HepG2 (cell line): ENCODE results near the gene GRB2. TPM values are rescaled to one million over a fixed set of nuclear protein-coding genes. Genes with fewer than 3 reads are reported as not detected.

Experiments
- CEBPB ChIP-seq: IDR thresholded peaks from 2 replicates; pipeline ENCODE4 v1.6.1; 2011; ENCODE audit warnings: low read depth, low read length, improper control_type of control experiment, borderline replicate concordance
- POLR2AphosphoS5 ChIP-seq: IDR thresholded peaks from 2 replicates; pipeline ENCODE4 v1.6.1; 2012; ENCODE audit warnings: low read depth, low read length
- PRMT3 ChIP-seq: sonication (generic); formaldehyde crosslinking; IDR thresholded peaks from 2 replicates; pipeline ENCODE4 v1.8.1; 2022; ENCODE audit warnings: low read depth, mild to moderate bottlenecking, moderate library complexity, missing genetic modification reagents, borderline replicate concordance
- SMAD1 ChIP-seq: sonication (generic); formaldehyde crosslinking; IDR thresholded peaks from 2 replicates; pipeline ENCODE4 v1.4.0; 2020; ENCODE audit warnings: missing genetic modification reagents, low read depth, mild to moderate bottlenecking, borderline replicate concordance
- SNAI1 ChIP-seq: sonication (generic); formaldehyde crosslinking; IDR thresholded peaks from 2 replicates; pipeline ENCODE4 v1.5.0; 2020; ENCODE audit warnings: mild to moderate bottlenecking, missing genetic modification reagents, borderline replicate concordance
- TARDBP ChIP-seq: sonication (generic); formaldehyde crosslinking; IDR thresholded peaks from 2 replicates; pipeline ENCODE4 v1.8.0; 2022; ENCODE audit warnings: mild to moderate bottlenecking, missing genetic modification reagents
- TRIM24 ChIP-seq: sonication (generic); formaldehyde crosslinking; IDR thresholded peaks from 2 replicates; pipeline ENCODE4 v1.8.0; 2022; ENCODE audit warnings: mild to moderate bottlenecking, missing genetic modification reagents
- TSC22D2 ChIP-seq: sonication (generic); formaldehyde crosslinking; IDR thresholded peaks from 2 replicates; pipeline ENCODE4 v1.5.1; 2020; ENCODE audit warnings: missing genetic modification reagents, mild to moderate bottlenecking, borderline replicate concordance
- ZBTB20 ChIP-seq: sonication (generic); formaldehyde crosslinking; IDR thresholded peaks from 2 replicates; pipeline ENCODE4 v1.8.1; 2023; ENCODE audit warnings: missing genetic modification reagents, low read depth, mild to moderate bottlenecking, borderline replicate concordance
- ZNF331 ChIP-seq: sonication (generic); formaldehyde crosslinking; IDR thresholded peaks from 2 replicates; pipeline ENCODE4 v1.4.0; 2020; ENCODE audit warnings: missing genetic modification reagents
- ZNF543 ChIP-seq: sonication (generic); formaldehyde crosslinking; IDR thresholded peaks from 2 replicates; pipeline ENCODE4 v1.4.0; 2020; ENCODE audit warnings: mild to moderate bottlenecking, missing genetic modification reagents
- ZSCAN22 ChIP-seq: sonication (generic); formaldehyde crosslinking; IDR thresholded peaks from 2 replicates; pipeline ENCODE4 v1.4.0; 2020; ENCODE audit warnings: mild to moderate bottlenecking, missing genetic modification reagents
- polyA plus RNA-seq, 8 experiments: library from polyadenylated mRNA; depleted of rRNA in 3 of 8; stranded (reverse) in 7 of 8; unstranded in 1 of 8; fragments of >200 nt; fragmentation: Illumina TruSeq in 4 of 8; extraction: Trizol in 4 of 8; gene quantifications; 2 replicates each; pipeline versions ENCODE4 v1.2.1 to v1.2.3, GENCODE V29; 2011 to 2016; ENCODE audit warnings: low read depth in 4 of 8, missing spikeins in 1 of 8, mixed read lengths in 1 of 8; ENCODE audit not compliant: insufficient read depth in 1 of 8
- total RNA-seq, 5 experiments: library from RNA; depleted of rRNA; stranded (reverse); fragments of >200 nt; fragmentation: Illumina TruSeq; extraction: Trizol; gene quantifications; 2 replicates each; pipeline ENCODE4 v1.2.3, GENCODE V29; 2016; ENCODE audit warnings: low read depth in 1 of 5
- TF ChIP-seq, protein P1 (sequence below): sonication (generic); formaldehyde crosslinking; IDR thresholded peaks from 2 replicates; pipeline ENCODE4; 2020; ENCODE audit warnings: missing genetic modification reagents, mild to moderate bottlenecking, borderline replicate concordance
- TF ChIP-seq, protein P2 (sequence below): sonication (generic); formaldehyde crosslinking; IDR thresholded peaks from 2 replicates; pipeline ENCODE4 v1.4.0; 2020; ENCODE audit warnings: missing genetic modification reagents, mild to moderate bottlenecking, borderline replicate concordance
- TF ChIP-seq, protein P3 (sequence below): sonication (generic); formaldehyde crosslinking; IDR thresholded peaks from 2 replicates; pipeline ENCODE4 v1.4.0; 2020; ENCODE audit warnings: missing genetic modification reagents
- TF ChIP-seq, protein P4 (sequence below): IDR thresholded peaks from 2 replicates; pipeline ENCODE4 v1.6.1; 2018; ENCODE audit warnings: missing genetic modification reagents, mild to moderate bottlenecking, missing compliant biosample characterization
- TF ChIP-seq, protein P5 (sequence below): sonication (generic); formaldehyde crosslinking; IDR thresholded peaks from 2 replicates; pipeline ENCODE4 v1.4.0; 2020; ENCODE audit warnings: mild to moderate bottlenecking, missing genetic modification reagents

The GRB2 gene
- total and polyA plus RNA-seq, 2 of the 13 experiments (the other 11 are each of a cell fraction or from before 2014, with no cell fraction given), result 84.6 to 92.3 TPM

DNA sequence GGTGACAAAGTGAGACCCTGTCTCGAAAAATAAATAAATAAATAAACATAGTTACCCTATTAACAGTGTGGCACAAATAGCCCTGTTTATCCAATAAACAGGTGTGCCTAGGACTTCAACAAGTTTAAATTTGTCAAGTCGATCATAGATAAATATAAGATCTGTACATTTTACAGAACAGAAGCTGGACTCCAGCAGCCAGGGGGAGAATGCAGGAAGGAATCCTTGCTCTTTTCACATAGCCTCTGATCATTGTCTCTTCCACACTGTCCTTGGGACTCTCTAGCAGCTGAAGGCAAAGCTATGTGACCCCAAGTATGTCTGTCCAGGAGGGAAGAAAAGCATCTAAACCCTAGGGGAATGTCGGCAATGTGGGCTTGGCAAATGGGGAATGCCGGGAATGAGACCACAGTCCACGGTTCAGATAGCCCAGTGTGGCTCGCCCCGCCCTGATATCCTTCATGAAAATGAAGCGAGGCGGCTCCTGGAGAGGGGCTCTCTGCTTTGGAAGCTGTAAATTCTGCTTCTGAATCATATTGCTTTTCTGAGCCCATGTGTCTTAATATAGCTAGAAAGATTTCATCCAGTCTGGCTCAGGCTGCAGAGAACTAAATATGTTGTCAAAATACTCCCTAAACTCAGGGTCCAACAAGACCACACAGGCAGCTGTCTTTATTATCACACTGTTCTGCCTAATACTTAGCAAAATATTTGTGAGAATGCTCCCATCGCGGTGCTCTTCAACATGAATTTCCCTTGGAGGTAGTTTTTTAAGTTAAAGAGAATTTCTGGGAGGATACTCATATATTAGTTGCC lies 24.9 kb upstream of the GRB2 start (continued):
- TF ChIP-seq, protein P1, sequence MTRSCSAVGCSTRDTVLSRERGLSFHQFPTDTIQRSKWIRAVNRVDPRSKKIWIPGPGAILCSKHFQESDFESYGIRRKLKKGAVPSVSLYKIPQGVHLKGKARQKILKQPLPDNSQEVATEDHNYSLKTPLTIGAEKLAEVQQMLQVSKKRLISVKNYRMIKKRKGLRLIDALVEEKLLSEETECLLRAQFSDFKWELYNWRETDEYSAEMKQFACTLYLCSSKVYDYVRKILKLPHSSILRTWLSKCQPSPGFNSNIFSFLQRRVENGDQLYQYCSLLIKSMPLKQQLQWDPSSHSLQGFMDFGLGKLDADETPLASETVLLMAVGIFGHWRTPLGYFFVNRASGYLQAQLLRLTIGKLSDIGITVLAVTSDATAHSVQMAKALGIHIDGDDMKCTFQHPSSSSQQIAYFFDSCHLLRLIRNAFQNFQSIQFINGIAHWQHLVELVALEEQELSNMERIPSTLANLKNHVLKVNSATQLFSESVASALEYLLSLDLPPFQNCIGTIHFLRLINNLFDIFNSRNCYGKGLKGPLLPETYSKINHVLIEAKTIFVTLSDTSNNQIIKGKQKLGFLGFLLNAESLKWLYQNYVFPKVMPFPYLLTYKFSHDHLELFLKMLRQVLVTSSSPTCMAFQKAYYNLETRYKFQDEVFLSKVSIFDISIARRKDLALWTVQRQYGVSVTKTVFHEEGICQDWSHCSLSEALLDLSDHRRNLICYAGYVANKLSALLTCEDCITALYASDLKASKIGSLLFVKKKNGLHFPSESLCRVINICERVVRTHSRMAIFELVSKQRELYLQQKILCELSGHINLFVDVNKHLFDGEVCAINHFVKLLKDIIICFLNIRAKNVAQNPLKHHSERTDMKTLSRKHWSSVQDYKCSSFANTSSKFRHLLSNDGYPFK, result no peak
- TF ChIP-seq ZBTB20 (CRISPR knock-in tag), result peak; percentile 63; the same call in 1 of the 2 replicates
- no peak for TF ChIP-seq TRIM24 (CRISPR knock-in tag)
- TF ChIP-seq CEBPB, result no peak
- TF ChIP-seq, protein P2, sequence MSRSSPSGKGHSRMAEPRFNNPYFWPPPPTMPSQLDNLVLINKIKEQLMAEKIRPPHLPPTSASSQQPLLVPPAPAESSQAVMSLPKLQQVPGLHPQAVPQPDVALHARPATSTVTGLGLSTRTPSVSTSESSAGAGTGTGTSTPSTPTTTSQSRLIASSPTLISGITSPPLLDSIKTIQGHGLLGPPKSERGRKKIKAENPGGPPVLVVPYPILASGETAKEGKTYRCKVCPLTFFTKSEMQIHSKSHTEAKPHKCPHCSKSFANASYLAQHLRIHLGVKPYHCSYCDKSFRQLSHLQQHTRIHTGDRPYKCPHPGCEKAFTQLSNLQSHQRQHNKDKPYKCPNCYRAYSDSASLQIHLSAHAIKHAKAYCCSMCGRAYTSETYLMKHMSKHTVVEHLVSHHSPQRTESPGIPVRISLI (CRISPR knock-in tag), result no peak; the same call in 1 of the 2 replicates
- TF ChIP-seq, protein P3, sequence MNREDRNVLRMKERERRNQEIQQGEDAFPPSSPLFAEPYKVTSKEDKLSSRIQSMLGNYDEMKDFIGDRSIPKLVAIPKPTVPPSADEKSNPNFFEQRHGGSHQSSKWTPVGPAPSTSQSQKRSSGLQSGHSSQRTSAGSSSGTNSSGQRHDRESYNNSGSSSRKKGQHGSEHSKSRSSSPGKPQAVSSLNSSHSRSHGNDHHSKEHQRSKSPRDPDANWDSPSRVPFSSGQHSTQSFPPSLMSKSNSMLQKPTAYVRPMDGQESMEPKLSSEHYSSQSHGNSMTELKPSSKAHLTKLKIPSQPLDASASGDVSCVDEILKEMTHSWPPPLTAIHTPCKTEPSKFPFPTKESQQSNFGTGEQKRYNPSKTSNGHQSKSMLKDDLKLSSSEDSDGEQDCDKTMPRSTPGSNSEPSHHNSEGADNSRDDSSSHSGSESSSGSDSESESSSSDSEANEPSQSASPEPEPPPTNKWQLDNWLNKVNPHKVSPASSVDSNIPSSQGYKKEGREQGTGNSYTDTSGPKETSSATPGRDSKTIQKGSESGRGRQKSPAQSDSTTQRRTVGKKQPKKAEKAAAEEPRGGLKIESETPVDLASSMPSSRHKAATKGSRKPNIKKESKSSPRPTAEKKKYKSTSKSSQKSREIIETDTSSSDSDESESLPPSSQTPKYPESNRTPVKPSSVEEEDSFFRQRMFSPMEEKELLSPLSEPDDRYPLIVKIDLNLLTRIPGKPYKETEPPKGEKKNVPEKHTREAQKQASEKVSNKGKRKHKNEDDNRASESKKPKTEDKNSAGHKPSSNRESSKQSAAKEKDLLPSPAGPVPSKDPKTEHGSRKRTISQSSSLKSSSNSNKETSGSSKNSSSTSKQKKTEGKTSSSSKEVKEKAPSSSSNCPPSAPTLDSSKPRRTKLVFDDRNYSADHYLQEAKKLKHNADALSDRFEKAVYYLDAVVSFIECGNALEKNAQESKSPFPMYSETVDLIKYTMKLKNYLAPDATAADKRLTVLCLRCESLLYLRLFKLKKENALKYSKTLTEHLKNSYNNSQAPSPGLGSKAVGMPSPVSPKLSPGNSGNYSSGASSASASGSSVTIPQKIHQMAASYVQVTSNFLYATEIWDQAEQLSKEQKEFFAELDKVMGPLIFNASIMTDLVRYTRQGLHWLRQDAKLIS (CRISPR knock-in tag), result no peak
- no peak for TF ChIP-seq TSC22D2 (CRISPR knock-in tag)
- no peak for TF ChIP-seq PRMT3
- TF ChIP-seq ZNF543, result no peak
- TF ChIP-seq, protein P4, sequence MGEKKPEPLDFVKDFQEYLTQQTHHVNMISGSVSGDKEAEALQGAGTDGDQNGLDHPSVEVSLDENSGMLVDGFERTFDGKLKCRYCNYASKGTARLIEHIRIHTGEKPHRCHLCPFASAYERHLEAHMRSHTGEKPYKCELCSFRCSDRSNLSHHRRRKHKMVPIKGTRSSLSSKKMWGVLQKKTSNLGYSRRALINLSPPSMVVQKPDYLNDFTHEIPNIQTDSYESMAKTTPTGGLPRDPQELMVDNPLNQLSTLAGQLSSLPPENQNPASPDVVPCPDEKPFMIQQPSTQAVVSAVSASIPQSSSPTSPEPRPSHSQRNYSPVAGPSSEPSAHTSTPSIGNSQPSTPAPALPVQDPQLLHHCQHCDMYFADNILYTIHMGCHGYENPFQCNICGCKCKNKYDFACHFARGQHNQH (CRISPR knock-in tag), result no peak
- TF ChIP-seq, protein P5, sequence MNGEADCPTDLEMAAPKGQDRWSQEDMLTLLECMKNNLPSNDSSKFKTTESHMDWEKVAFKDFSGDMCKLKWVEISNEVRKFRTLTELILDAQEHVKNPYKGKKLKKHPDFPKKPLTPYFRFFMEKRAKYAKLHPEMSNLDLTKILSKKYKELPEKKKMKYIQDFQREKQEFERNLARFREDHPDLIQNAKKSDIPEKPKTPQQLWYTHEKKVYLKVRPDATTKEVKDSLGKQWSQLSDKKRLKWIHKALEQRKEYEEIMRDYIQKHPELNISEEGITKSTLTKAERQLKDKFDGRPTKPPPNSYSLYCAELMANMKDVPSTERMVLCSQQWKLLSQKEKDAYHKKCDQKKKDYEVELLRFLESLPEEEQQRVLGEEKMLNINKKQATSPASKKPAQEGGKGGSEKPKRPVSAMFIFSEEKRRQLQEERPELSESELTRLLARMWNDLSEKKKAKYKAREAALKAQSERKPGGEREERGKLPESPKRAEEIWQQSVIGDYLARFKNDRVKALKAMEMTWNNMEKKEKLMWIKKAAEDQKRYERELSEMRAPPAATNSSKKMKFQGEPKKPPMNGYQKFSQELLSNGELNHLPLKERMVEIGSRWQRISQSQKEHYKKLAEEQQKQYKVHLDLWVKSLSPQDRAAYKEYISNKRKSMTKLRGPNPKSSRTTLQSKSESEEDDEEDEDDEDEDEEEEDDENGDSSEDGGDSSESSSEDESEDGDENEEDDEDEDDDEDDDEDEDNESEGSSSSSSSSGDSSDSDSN (CRISPR knock-in tag), result no peak
- TF ChIP-seq SNAI1 (CRISPR knock-in tag), result no peak
- TF ChIP-seq ZSCAN22 (CRISPR knock-in tag), result no peak
- no peak for TF ChIP-seq SMAD1
- peak; percentile 80 for TF ChIP-seq POLR2AphosphoS5
- TF ChIP-seq TARDBP (CRISPR knock-in tag), result peak; percentile 94
- TF ChIP-seq ZNF331 (CRISPR knock-in tag), result peak; percentile 43; the same call in 1 of the 2 replicates
